Prostate gland (tissue), 2 donors: ENCODE data around the gene BTNL9.

Source experiments
- POLR2A ChIP-seq: fragments of 450-650 bp; IDR thresholded peaks from one replicate; pipeline ENCODE4 v1.6.1; 2016; ENCODE audit warnings: antibody characterized with exemption, mild to moderate bottlenecking
- POLR2AphosphoS5 ChIP-seq: sonication (generic); formaldehyde crosslinking; IDR thresholded peaks from one replicate; pipeline ENCODE4 v1.6.1; 2017; ENCODE audit warnings: antibody characterized with exemption
- TF ChIP-seq, protein P1 (sequence below), 4 experiments: fragments of 200-600 bp in 2 of 4; fragments of 450-650 bp in 2 of 4; sonication (generic) in 2 of 4; IDR thresholded peaks; 1 replicate in 3 of 4; 2 replicates in 1 of 4; pipeline ENCODE4 v1.5.1; 2016 to 2019; ENCODE audit warnings: antibody characterized with exemption in 4 of 4, mild to moderate bottlenecking in 2 of 4, moderate library complexity in 2 of 4

DNA sequence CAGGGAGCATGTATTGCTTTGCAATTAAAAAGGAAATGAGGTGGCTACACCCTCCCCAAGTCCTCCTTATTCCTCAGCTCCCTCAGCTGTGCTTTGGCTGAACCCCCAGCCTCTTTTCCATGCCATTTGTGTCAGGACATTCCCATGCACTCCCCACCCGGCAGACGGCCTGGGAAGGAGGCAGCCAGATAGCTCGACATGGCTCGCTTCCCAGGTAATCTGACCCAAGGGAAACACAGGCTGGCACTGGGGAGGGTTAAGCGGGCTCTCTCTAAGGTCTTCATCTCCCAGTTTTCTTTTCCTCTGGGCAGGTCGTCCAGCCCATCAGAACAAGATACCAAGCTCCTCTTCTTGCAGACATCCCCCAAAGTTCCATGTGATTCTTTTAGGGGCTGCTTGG is 31.2 kb downstream of the BTNL9 start:
- TF ChIP-seq, protein P1, sequence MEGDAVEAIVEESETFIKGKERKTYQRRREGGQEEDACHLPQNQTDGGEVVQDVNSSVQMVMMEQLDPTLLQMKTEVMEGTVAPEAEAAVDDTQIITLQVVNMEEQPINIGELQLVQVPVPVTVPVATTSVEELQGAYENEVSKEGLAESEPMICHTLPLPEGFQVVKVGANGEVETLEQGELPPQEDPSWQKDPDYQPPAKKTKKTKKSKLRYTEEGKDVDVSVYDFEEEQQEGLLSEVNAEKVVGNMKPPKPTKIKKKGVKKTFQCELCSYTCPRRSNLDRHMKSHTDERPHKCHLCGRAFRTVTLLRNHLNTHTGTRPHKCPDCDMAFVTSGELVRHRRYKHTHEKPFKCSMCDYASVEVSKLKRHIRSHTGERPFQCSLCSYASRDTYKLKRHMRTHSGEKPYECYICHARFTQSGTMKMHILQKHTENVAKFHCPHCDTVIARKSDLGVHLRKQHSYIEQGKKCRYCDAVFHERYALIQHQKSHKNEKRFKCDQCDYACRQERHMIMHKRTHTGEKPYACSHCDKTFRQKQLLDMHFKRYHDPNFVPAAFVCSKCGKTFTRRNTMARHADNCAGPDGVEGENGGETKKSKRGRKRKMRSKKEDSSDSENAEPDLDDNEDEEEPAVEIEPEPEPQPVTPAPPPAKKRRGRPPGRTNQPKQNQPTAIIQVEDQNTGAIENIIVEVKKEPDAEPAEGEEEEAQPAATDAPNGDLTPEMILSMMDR (IDR thresholded peaks at IDR 0.05), result no peak
- TF ChIP-seq POLR2A, result no peak
- TF ChIP-seq POLR2AphosphoS5, result no peak
